Mesodermal cell (in vitro differentiated cells): ENCODE results near the gene LGR4.
A peak's percentile ranks its signal among the peaks of the same experiment; 100 is the strongest.

Experiments used
- H3K27ac ChIP-seq: 2 replicates; pipeline ENCODE4 v1.7.0; 2013; ENCODE audit warnings: mild to moderate bottlenecking, low read depth, low read length, moderate library complexity; ENCODE audit not compliant: severe bottlenecking
- H3K36me3 ChIP-seq: 2 replicates; pipeline ENCODE4 v1.7.1; 2013; ENCODE audit warnings: mild to moderate bottlenecking, low read length, moderate library complexity; ENCODE audit not compliant: control insufficient read depth, insufficient read depth
- H3K4me1 ChIP-seq: one replicate; pipeline ENCODE4 v1.7.1; 2013; ENCODE audit warnings: mild to moderate bottlenecking, low read length; ENCODE audit not compliant: insufficient read depth, control insufficient read depth, poor library complexity, severe bottlenecking
- H3K4me3 ChIP-seq: 2 replicates; pipeline ENCODE4 v1.7.0; 2013; ENCODE audit warnings: low read length, control low read depth, mild to moderate bottlenecking; ENCODE audit not compliant: insufficient read depth, poor library complexity, severe bottlenecking; ENCODE audit errors: extremely low read depth
- H3K9me3 ChIP-seq: 2 replicates; pipeline ENCODE4 v1.7.1; 2013; ENCODE audit warnings: mild to moderate bottlenecking, low read length, moderate library complexity; ENCODE audit not compliant: control insufficient read depth
- whole genome bisulfite sequencing, 2 experiments: methylation state at CpG; one replicate each; pipeline ENCODE4 v1.1.5; 2013; ENCODE audit warnings: missing lambda C conversion rate in 2 of 2; ENCODE audit not compliant: insufficient coverage in 2 of 2; 5-methylcytosine and 5-hydroxymethylcytosine counted together

Gene LGR4

GRCh38 chr11:27468995-27469695, 3.4 kb downstream of the LGR4 start:
- peaks cover 28% of the 10 kb centered on the region for H3K4me1 ChIP-seq
- no peak overlapping the region for H3K27ac ChIP-seq
- WGBS, 2 experiments, result 65 to 84% methylated on average over 5 to 7 of the region's 8 CpGs
- peak overlapping the region; percentile 84 for H3K4me3 ChIP-seq
- H3K36me3 ChIP-seq, result peaks cover 17% of the 10 kb centered on the region
- no peaks in the 10 kb centered on the region for H3K9me3 ChIP-seq

- 53 to 78% methylated on average over 2 of the region's 5 CpGs for WGBS, 2 experiments
- Histone ChIP-seq H3K9me3 (no peaks in the 10 kb centered on the region), H3K36me3 (peaks cover 17% of the 10 kb centered on the region), H3K4me1 (peaks cover 30% of the 10 kb centered on the region), H3K27ac (peak overlapping the region; percentile 55), H3K4me3 (no peak overlapping the region)
Observed at GRCh38 chr11:27468209-27468994, 4.2 kb downstream of the LGR4 start.

GRCh38 chr11:27467181-27467913, 5.2 kb downstream of the LGR4 start:
- H3K4me1 ChIP-seq, result peaks cover 30% of the 10 kb centered on the region
- no peak overlapping the region for H3K4me3 ChIP-seq
- H3K9me3 ChIP-seq, result no peaks in the 10 kb centered on the region
- 96 to 98% methylated on average over 7 to 9 of the region's 13 CpGs for WGBS, 2 experiments
- H3K36me3 ChIP-seq, result peaks cover 22% of the 10 kb centered on the region
- no peak overlapping the region for H3K27ac ChIP-seq

- 100% methylated on average over 1 of the region's 1 CpG; no CpG with 5 or more reads in 1 of the 2 experiments for WGBS, 2 experiments
Observed at GRCh38 chr11:27466363-27466762, 6.2 kb downstream of the LGR4 start.

GRCh38 chr11:27465629-27466028, 7.0 kb downstream of the LGR4 start:
- Histone ChIP-seq H3K4me3 (no peak overlapping the region), H3K27ac (no peak overlapping the region), H3K4me1 (peaks cover 33% of the 10 kb centered on the region), H3K36me3 (peaks cover 33% of the 10 kb centered on the region), H3K9me3 (no peaks in the 10 kb centered on the region)
- 100% methylated on average over 1 of the region's 3 CpGs; no CpG with 5 or more reads in 1 of the 2 experiments for WGBS, 2 experiments

More at GRCh38 chr11:27466363-27466762, 6.2 kb downstream of the LGR4 start:
- peaks cover 32% of the 10 kb centered on the region for H3K36me3 ChIP-seq
- H3K4me1 ChIP-seq, result peaks cover 30% of the 10 kb centered on the region
- H3K9me3 ChIP-seq, result no peaks in the 10 kb centered on the region
- no peak overlapping the region for H3K4me3 ChIP-seq
- no peak overlapping the region for H3K27ac ChIP-seq

GRCh38 chr11:27464909-27465308, 7.7 kb downstream of the LGR4 start:
- 71% methylated on average over 1 of the region's 2 CpGs; no CpG with 5 or more reads in 1 of the 2 experiments for WGBS, 2 experiments
- Histone ChIP-seq H3K4me3 (no peak overlapping the region), H3K27ac (peak overlapping the region; percentile 65), H3K9me3 (no peaks in the 10 kb centered on the region), H3K36me3 (peaks cover 33% of the 10 kb centered on the region), H3K4me1 (peaks cover 38% of the 10 kb centered on the region)

- WGBS, 2 experiments, result 83% methylated on average over 1 of the region's 2 CpGs; no CpG with 5 or more reads in 1 of the 2 experiments
- peaks cover 34% of the 10 kb centered on the region for H3K4me1 ChIP-seq
Observed at GRCh38 chr11:27464289-27464696, 8.3 kb downstream of the LGR4 start.

GRCh38 chr11:27462543-27462942, 10.0 kb downstream of the LGR4 start:
- no peak overlapping the region for H3K4me3 ChIP-seq
- no peak overlapping the region for H3K27ac ChIP-seq
- no peaks in the 10 kb centered on the region for H3K9me3 ChIP-seq
- peaks cover 34% of the 10 kb centered on the region for H3K36me3 ChIP-seq
- peaks cover 26% of the 10 kb centered on the region for H3K4me1 ChIP-seq
- 98% methylated on average over 4 to 5 of the region's 5 CpGs for WGBS, 2 experiments

More at GRCh38 chr11:27464289-27464696, 8.3 kb downstream of the LGR4 start:
- no peaks in the 10 kb centered on the region for H3K9me3 ChIP-seq
- peak overlapping the region; percentile 65 for H3K27ac ChIP-seq
- H3K36me3 ChIP-seq, result peaks cover 28% of the 10 kb centered on the region
- H3K4me3 ChIP-seq, result no peak overlapping the region

- Histone ChIP-seq H3K36me3 (peaks cover 31% of the 10 kb centered on the region), H3K27ac (peak overlapping the region; percentile 66), H3K4me1 (peaks cover 43% of the 10 kb centered on the region), H3K4me3 (no peak overlapping the region), H3K9me3 (no peaks in the 10 kb centered on the region)
- WGBS, 2 experiments, result 70 to 83% methylated on average over 2 to 3 of the region's 5 CpGs
Observed at GRCh38 chr11:27460158-27460978, 12.2 kb downstream of the LGR4 start.

GRCh38 chr11:27459191-27459590, 13.4 kb downstream of the LGR4 start:
- Histone ChIP-seq H3K4me1 (peaks cover 32% of the 10 kb centered on the region), H3K27ac (no peak overlapping the region)

More at GRCh38 chr11:27459191-27459590, 13.4 kb downstream of the LGR4 start:
- WGBS, 2 experiments, result 100% methylated on average over 3 to 4 of the region's 6 CpGs
- no peak overlapping the region for H3K4me3 ChIP-seq
- H3K9me3 ChIP-seq, result peaks cover 5% of the 10 kb centered on the region
- peaks cover 37% of the 10 kb centered on the region for H3K36me3 ChIP-seq
